ENCODE data around the gene CSMD2.
"Not testable (repeated sequence)": the region's sequence is repeated elsewhere in the genome, so short reads cannot be mapped to it uniquely, and the experiment has no call there.

Gene CSMD2

DNA sequence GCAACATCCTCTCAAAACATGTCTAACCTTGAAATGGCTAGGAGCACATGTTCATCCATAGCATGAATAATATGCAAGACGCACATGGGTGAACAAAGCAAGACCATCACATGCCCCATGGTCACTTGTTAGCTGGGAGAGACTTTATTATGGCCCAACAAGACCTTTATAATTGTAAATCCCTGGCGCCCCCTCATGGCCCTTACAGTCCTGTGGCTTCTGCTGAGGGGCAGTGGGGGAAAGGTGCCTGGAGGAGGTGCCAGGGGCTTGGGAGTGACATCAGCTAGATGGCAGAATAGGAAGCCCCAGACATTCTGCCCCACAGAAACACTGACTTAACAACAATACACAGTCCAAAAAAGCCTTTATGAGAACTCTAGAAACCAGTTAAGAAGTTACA is 51.7 kb downstream of the CSMD2 start:
- DNase-seq (ENCODE audit: low read depth in 2 of 2): no peak

GRCh38 chr1:34108711-34109110 is 56.3 kb downstream of the CSMD2 start:
- no peak for DNase-seq (ENCODE audit: low read depth in 2 of 2)

- DNase-seq (ENCODE audit: low read depth in 2 of 2): no peak
Measured at GRCh38 chr1:34108269-34108668, 56.8 kb downstream of the CSMD2 start.

GRCh38 chr1:34101151-34101550 is 63.9 kb downstream of the CSMD2 start:
- DNase-seq (ENCODE audit: low read depth in 2 of 2): no peak

DNA sequence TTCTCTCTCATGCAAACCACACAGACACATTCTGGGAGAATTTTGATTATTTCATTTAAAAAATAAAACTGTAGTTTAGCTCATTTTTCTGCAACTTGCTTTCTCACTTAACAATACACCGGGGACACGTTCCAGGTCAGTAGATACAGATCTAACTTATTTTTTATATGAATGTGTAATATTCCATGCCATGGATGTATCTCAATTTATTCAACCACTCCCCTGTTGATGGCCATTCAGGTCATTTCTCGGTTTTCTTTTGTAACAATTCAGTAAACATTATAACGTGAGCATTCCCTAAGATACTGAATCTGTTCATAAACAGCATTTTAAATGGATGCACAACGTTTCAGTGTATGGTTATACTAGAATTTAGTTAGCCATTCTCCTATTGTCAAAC is 64.7 kb downstream of the CSMD2 start:
- no peak for DNase-seq (ENCODE audit: low read depth in 2 of 2)

DNA sequence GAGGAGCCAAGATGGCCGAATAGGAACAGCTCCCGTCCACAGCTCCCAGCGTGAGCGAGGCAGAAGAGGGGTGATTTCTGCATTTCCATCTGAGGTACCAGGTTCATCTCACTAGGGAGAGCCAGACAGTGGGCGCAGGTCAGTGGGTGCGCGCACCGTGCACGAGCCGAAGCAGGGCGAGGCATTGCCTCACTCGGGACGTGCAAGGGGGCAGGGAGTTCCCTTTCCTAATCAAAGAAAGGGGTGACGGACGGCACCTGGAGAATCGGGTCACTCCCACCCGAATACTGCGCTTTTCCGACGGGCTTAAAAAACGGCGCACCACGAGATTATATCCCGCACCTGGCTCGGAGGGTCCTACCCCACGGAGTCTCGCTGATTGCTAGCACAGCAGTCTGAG is 72.6 kb downstream of the CSMD2 start:
- not testable (repeated sequence) for DNase-seq (ENCODE audit: low read depth in 2 of 2)

DNA sequence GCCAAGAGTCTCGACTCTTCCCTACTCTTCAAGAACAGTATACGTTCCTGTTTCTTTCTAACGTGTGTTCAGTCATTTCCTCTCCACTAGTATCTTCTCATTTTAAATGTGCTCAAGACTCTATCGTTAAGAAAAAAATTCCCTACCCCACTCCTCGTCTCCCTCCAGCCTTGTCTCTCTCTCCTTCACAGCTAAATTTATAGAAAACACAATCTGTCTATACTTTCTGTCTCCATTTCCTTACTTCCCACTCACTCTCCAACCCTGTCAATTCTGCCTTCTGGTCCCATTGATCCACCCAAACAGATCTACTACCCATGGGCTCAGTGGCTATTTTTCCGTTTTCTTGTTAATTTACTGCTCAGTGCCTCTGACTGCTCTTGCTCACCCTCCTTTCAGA is 75.3 kb downstream of the CSMD2 start:
- no peak for DNase-seq (ENCODE audit: low read depth in 2 of 2)

DNA sequence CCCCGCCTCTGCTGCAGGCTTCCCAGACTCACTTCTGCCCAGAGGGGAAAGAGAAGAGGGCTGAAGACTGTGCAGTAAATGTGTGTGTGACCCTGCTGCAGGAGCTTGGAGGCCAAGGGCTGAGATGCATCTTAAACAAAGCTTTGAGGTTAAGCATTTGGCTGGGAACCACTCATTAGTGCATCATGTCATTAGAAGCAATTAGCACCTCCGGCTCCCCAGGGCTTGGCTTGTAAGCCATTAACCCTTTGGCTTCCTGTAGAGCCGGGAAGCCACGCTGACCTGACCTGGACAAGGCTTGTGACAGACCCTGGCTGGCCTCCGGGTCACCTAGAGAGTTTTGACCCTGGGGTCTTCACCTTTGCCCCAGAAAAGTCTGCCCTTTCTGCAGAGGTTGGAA is 77.0 kb downstream of the CSMD2 start:
- DNase-seq (ENCODE audit: low read depth in 2 of 2): no peak

- no peak for DNase-seq (ENCODE audit: low read depth in 2 of 2)
Measured at GRCh38 chr1:34086561-34086960, 78.5 kb downstream of the CSMD2 start.

DNA sequence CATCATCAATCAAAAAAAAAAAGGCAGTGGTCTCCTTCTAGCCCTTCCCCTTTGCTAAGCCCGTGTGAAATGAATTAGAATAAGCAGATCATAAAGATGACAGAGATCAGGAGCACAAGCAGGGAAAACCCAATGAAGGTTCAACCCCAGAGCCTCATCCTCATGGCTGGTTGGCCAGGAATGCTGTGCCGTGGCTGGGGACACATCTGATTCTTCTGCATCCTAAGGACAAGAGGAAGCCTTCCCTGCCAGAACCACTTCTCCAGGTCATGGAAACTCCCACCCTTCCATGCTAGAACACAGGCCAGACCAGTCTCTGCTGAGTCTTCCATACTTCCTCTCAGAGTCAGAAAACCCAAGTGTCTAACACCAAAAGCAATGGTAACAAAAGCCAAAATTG is 81.1 kb downstream of the CSMD2 start:
- no peak for DNase-seq (ENCODE audit: low read depth in 2 of 2)

DNA sequence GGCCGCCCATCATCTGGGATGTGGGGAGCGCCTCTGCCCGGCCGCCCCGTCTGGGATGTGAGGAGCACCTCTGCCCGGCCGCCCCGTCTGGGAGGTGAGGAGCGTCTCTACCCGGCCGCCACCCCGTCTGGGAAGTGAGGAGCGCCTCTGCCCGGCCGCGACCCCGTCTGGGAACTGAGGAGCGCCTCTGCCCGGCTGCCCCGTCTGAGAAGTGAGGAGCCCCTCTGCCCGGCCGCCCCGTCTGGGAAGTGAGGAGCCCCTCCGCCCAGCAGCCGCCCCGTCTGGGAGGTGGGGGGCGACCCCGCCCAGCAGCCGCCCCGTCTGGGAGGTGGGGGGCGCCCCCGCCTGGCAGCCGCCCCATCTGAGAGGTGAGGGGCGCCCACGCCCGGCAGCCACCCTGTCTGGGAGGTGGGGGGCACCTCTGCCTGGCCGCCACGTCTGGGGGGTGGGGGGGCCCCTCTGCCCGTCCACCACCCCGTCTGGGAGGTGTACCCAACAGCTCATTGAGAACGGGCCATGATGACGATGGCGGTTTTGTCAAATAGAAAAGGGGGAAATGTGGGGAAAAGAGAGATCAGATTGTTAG is 82.9 kb downstream of the CSMD2 start:
- DNase-seq (ENCODE audit: low read depth in 2 of 2): not testable (repeated sequence)

DNA sequence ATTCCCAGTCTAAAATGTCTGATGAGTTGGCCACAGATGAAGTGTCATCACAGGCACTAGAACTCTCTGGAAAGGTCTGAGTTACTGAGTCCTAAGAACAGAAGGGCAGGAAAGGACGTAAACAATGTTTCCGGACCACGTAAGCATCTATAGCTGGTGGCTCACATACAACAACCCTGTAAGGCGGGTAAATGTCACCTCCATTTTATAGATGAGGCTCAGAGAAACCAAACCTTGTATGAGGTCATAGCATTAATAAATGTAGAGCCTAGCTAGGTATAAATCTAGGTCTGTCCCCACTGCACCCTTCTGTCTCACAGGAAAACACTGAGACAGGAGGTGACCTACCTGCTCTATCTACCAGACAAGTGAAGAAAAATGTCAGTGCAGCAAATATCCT is 86.6 kb downstream of the CSMD2 start:
- DNase-seq (ENCODE audit: low read depth in 2 of 2): no peak

- DNase-seq (ENCODE audit: low read depth in 2 of 2): no peak
Measured at GRCh38 chr1:34075576-34075975, 89.5 kb downstream of the CSMD2 start.

- DNase-seq (ENCODE audit: low read depth in 2 of 2): no peak
Measured at GRCh38 chr1:34073028-34073695, 91.9 kb downstream of the CSMD2 start.

GRCh38 chr1:34070201-34070836 is 94.7 kb downstream of the CSMD2 start:
- DNase-seq (ENCODE audit: low read depth in 2 of 2): no peak

- DNase-seq (ENCODE audit: low read depth in 2 of 2): no peak
Measured at GRCh38 chr1:34066981-34067603, 97.9 kb downstream of the CSMD2 start.

DNA sequence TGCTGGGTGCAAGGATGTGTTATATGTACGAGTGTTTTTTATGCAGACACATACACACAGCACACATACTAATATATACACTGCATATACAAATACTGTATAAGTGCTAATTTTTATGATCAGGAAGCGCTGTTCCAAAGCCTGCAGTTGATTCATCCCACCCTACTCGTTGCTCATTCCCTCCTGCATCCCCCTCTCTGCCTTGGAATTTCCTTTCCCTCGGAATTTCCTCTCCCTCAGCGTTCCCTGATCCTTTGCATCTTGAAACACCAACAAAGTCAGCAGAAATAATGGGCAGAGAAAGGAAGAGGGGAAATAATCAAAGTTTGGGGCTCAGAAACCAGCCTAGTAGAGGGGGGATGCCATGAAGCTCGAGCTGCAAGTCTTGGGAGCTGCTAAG is 98.9 kb downstream of the CSMD2 start:
- DNase-seq (ENCODE audit: low read depth in 2 of 2): no peak

DNA sequence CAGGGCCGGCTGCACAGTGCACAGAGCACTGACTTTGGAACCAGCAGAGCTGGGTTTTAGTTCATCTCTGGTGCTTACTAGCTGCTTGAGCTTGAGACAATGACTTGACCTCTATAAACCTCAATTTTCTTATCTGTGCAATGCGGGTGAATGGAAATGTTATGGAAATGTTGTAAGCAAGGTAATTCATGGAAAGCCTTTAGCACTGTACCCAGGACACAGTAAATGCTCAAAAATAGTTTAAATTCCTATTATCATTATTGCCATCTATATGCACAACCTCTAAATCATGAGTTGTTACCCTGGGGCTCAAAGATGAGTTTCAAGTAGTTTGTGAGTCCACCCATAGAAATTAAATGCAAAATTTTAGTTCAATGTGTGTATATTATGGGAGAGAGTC is 99.5 kb downstream of the CSMD2 start:
- DNase-seq (ENCODE audit: low read depth in 2 of 2): no peak

DNA sequence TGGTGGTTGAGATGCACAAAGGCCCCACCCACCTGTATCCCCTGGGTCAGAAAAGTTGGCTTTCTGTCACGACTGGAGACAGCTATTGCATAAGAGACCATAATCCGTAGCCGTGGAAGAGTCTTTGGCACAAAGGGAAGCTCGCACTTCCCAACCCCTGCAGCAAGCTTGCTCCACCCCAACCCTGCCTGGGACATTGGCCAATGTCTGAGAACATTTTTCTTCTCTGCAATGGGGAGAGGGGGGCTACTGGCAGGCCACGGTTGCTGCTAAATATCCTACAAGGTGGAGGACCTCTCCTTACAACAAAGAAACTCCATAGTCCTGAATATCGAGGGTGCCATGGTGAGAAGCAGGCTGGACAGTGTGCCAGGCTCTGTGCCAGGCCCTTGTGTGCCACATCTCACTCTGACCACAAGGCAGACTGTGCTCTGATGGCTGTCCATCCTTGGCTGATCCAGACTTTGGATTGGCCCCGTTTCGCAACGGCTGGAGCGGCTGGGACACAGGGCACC is 104.1 kb downstream of the CSMD2 start:
- no peak for DNase-seq (ENCODE audit: low read depth in 2 of 2)

DNA sequence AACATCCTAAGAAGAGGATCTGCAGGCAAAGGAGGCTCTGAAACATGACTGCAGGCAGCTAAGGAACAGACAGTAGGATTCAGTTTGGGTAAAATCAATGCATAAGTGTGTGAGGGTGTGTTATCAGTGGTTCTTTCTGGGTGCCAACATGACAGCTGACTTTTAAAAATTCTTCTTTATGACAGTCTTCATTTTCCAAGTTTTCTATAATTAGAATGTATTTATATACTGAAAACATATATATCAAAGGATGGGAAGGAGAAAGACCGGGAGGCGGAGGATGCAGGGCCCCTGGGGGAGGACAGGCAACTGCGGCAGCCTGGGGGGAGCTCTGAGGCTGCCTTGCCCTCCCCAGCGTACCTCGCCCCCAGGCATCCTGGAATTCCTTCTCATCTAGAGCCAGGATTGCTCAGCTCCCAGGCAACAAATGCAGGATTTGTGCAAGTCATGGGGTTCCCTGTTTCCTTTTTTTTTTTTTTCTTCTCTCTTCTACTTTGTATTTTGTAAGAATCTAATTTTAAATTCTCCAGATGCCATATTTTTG is 104.8 kb downstream of the CSMD2 start:
- no peak for DNase-seq (ENCODE audit: low read depth in 2 of 2)

- DNase-seq (ENCODE audit: low read depth in 2 of 2): no peak
Measured at GRCh38 chr1:34057347-34058130, 107.5 kb downstream of the CSMD2 start.

DNA sequence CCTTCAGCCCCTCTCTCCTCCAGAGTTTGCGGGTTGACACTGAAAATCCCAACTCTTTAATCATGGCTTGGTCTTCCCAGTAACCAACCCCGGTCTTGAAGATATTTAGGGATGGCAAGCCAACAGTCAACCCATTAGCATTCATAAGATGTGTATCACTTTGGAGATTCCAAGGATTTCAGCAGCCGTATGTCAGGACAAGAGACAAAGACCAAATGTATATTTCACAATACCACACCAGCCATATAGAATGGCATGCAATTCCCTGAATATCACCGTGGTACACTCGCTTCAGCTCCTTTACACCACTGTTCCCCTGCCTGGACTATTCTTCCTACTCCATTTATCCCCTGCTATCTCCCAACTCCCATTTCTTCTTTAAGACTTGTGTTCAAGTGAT is 109.2 kb downstream of the CSMD2 start:
- DNase-seq (ENCODE audit: low read depth in 2 of 2): no peak

All from stimulated activated CD8-positive, alpha-beta memory T cell treated with anti-CD3 and anti-CD28 coated beads, Interleukin-2, amount 100 ng/mL, for 1 hour (primary cell).